Measurements from ENCODE around the gene LTBP2. TPM values are rescaled to one million over a fixed set of nuclear protein-coding genes. Genes with fewer than 3 reads are reported as not detected.

Gene LTBP2
- total RNA-seq, 1 experiment from 2014 or later, result 1.5 TPM

DNA sequence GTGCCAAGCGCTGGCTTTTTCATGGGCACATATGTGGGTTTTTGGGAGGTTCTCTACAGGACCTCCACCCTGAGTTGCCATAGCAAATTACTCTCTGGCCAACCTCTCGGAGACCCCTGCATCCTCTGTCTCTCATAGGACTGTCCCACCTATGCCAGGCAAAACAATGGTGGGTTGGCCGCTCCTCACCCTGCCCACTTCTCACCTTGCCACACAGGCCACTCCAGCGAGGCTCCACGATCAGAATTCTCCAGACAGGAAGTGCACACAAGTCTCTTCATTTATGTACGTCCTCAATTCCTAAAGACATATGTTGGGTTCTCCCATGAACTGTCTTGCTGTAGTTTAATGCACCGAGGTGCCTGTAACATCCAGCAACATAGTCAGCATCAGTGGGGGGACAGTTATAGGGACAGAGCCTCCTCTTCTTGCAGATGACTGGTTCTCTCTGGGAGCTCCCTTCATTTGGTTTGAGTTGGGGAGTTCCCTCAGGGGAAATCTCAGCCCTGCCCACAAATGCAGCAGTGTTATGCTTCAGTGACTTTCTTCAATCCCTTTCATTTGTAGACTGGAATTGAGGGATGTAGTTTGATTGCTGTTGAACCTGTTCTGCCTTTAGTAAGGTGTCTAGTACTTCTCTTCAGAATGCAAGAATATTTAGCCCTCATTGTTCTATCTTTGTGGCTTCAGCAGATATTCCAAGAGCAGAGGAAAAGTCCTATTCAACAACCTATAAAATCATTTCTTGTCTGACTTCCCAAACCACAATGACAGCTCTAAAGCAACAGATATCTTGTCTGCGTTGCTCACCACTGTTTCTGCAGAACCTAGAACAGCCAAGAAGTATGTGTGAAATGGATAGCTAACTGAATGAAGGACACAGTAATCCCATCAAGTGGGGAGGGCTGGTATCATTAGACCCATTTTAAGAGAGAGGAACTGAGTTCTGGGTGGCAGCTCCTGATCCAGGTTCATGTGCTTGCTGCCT is 2.8 kb upstream of the LTBP2 start:
- intact Hi-C loops (cut with micrococcal nuclease), result loop anchor here (5.0 kb wide), 1 partner anchor 97 kb away; the partner anchor contains the start of genes AREL1 and FCF1
- Histone ChIP-seq H3K36me3 (ENCODE audit: control insufficient read depth in 1 of 2, insufficient read depth in 2 of 2, low read length in 2 of 2) (no peaks in the 10 kb centered on the region), H3K9ac (ENCODE audit: low read length) (no peak overlapping the region), H2AFZ (ENCODE audit: low read depth, low read length, poor library complexity, severe bottlenecking) (no peak overlapping the region), H3K27me3 (ENCODE audit: insufficient read depth, low read length) (no peaks in the 10 kb centered on the region), H3K27ac (ENCODE audit: low read depth, low read length) (no peak overlapping the region), H3K4me2 (ENCODE audit: low read length) (no peak overlapping the region), H3K4me1 (ENCODE audit: control insufficient read depth in 1 of 2, insufficient read depth in 2 of 2, low read length in 2 of 2) (peaks cover 40 to 65% of the 10 kb centered on the region in 2 experiments), H3K79me2 (ENCODE audit: insufficient read depth, low read length) (no peaks in the 10 kb centered on the region), H3K9me2 (ENCODE audit: insufficient read depth) (no peaks in the 10 kb centered on the region), H3K9me3 (ENCODE audit: control insufficient read depth in 1 of 2, insufficient read depth in 1 of 2, low read depth in 1 of 2, low read length in 2 of 2) (no peaks in the 10 kb centered on the region), H4K20me1 (ENCODE audit: insufficient read depth) (no peaks in the 10 kb centered on the region), H3K4me3 (replicated peaks in 1 of 2; ENCODE audit: low read depth in 1 of 2, low read length in 2 of 2) (no peak overlapping the region)
- CTCF ChIA-PET, result no interaction called here
- DNase-seq (ENCODE audit: low read depth, low spot score) (no peak), ATAC-seq (no peak)
- no TSS peak for BruUV-seq (replicated peaks)
- RAD21 ChIA-PET (ENCODE audit: low non-redundant PET in 1 of 2, low total read pairs in 2 of 2, uncharacterized antibody in 2 of 2, unreplicated experiment in 2 of 2), result no interaction called here
- TF ChIP-seq YY1 (IDR thresholded peaks at IDR 0.05; ENCODE audit: extremely low read depth, insufficient replicate concordance, low read depth, low read length) (no peak), POLR2AphosphoS5 (IDR thresholded peaks at IDR 0.05; ENCODE audit: low read depth, low read length) (no peak)
- POLR2A ChIA-PET, result no interaction called here

DNA sequence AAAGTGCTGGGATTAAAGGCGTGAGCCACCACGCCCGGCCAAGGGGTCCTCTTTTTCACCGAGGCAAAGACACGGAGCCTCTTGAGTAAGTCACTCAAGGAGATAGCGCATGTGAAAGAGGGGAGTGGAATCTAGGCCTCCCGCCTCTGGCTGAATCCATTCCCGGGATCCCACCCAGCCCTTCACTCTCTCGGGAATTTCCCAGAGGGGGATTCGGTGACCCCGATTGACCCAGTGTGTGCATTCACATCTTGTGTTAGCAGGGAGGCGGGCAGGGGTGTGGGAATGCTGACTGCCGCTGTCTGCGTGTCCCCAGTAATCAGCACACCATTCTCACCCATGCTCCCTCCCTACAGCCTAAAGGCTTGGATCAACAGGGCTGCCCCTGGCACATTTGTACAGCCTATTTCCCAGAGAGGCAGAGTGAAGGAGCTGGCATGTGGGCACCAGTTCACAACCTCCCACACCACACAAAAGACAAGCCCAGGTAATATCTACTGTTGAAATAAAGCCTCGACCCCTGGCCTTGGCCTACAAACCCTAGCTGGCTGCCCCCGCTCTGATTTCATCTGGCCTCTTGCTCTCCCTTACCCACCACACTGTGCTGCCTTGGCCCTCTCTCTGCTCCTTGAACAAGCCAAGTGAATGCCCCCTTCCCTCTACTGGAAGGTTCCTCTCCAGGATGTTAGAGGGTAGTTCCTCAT is 1.3 kb upstream of the LTBP2 start:
- H3K4me1 ChIP-seq (ENCODE audit: control insufficient read depth in 1 of 2, insufficient read depth in 2 of 2, low read length in 2 of 2), result peaks cover 26 to 56% of the 10 kb centered on the region in 2 experiments
- H2AFZ ChIP-seq (ENCODE audit: low read depth, low read length, poor library complexity, severe bottlenecking), result no peak overlapping the region
- POLR2A ChIA-PET, result no interaction called here
- no TSS peak for BruUV-seq (replicated peaks)
- no peaks in the 10 kb centered on the region for H3K36me3 ChIP-seq (ENCODE audit: control insufficient read depth in 1 of 2, insufficient read depth in 2 of 2, low read length in 2 of 2)
- H3K4me3 ChIP-seq (replicated peaks in 1 of 2; ENCODE audit: low read depth in 1 of 2, low read length in 2 of 2), result no peak overlapping the region
- H3K27me3 ChIP-seq (ENCODE audit: insufficient read depth, low read length), result no peaks in the 10 kb centered on the region
- no peak for ATAC-seq
- H3K27ac ChIP-seq (ENCODE audit: low read depth, low read length), result no peak overlapping the region
- CTCF ChIA-PET, result interaction anchor here (0.7 to 1.4 kb wide), 4 partner anchors 8 to 265 kb away, joined by 3 read pairs; no protein-coding TSS in a partner anchor
- RAD21 ChIA-PET (ENCODE audit: low non-redundant PET in 1 of 2, low total read pairs in 2 of 2, uncharacterized antibody in 2 of 2, unreplicated experiment in 2 of 2), result no interaction called here
- DNase-seq (ENCODE audit: low read depth, low spot score), result no peak
- H3K79me2 ChIP-seq (ENCODE audit: insufficient read depth, low read length), result no peaks in the 10 kb centered on the region
- no peak overlapping the region for H3K4me2 ChIP-seq (ENCODE audit: low read length)
- no peak for TF ChIP-seq ELF1 (IDR thresholded peaks at IDR 0.05; ENCODE audit: borderline replicate concordance, low read depth)
- TF ChIP-seq, protein P1, sequence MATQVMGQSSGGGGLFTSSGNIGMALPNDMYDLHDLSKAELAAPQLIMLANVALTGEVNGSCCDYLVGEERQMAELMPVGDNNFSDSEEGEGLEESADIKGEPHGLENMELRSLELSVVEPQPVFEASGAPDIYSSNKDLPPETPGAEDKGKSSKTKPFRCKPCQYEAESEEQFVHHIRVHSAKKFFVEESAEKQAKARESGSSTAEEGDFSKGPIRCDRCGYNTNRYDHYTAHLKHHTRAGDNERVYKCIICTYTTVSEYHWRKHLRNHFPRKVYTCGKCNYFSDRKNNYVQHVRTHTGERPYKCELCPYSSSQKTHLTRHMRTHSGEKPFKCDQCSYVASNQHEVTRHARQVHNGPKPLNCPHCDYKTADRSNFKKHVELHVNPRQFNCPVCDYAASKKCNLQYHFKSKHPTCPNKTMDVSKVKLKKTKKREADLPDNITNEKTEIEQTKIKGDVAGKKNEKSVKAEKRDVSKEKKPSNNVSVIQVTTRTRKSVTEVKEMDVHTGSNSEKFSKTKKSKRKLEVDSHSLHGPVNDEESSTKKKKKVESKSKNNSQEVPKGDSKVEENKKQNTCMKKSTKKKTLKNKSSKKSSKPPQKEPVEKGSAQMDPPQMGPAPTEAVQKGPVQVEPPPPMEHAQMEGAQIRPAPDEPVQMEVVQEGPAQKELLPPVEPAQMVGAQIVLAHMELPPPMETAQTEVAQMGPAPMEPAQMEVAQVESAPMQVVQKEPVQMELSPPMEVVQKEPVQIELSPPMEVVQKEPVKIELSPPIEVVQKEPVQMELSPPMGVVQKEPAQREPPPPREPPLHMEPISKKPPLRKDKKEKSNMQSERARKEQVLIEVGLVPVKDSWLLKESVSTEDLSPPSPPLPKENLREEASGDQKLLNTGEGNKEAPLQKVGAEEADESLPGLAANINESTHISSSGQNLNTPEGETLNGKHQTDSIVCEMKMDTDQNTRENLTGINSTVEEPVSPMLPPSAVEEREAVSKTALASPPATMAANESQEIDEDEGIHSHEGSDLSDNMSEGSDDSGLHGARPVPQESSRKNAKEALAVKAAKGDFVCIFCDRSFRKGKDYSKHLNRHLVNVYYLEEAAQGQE (IDR thresholded peaks at IDR 0.05; ENCODE audit: low read depth), result no peak
- TF ChIP-seq SIN3A (IDR thresholded peaks at IDR 0.05; ENCODE audit: low read depth), result no peak
- no peaks in the 10 kb centered on the region for H3K9me2 ChIP-seq (ENCODE audit: insufficient read depth)
- H3K9ac ChIP-seq (ENCODE audit: low read length), result no peak overlapping the region
- no peaks in the 10 kb centered on the region for H4K20me1 ChIP-seq (ENCODE audit: insufficient read depth)
- no peaks in the 10 kb centered on the region for H3K9me3 ChIP-seq (ENCODE audit: control insufficient read depth in 1 of 2, insufficient read depth in 1 of 2, low read depth in 1 of 2, low read length in 2 of 2)
- intact Hi-C loops (cut with micrococcal nuclease), result no loop called here
